Measurements from ENCODE around the gene CCDC201.
"Not testable (repeated sequence)": the region's sequence is repeated elsewhere in the genome, so short reads cannot be mapped to it uniquely, and the experiment has no call there.

CCDC201 gene

DNA sequence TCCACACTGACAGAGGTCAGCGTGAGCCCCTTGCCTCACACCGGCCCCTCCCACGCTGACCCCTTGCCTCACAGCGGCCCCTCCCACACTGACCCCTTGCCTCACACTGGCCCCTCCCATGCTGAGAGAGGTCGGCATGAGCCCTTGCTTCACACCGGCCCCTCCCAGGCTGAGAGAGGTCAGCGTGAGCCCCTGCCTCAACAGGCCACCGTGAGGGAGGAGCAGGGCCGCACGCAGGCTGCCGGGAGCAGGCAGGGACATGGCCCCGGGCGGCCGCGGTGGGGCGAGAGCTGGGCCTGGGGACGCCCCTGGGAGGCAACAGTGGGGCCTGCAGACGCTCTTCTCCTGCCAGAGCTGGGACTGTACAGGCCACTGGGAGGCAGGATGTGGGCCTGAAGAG is 59.1 kb downstream of the CCDC201 start:
- DNase-seq = not testable (repeated sequence)

DNA sequence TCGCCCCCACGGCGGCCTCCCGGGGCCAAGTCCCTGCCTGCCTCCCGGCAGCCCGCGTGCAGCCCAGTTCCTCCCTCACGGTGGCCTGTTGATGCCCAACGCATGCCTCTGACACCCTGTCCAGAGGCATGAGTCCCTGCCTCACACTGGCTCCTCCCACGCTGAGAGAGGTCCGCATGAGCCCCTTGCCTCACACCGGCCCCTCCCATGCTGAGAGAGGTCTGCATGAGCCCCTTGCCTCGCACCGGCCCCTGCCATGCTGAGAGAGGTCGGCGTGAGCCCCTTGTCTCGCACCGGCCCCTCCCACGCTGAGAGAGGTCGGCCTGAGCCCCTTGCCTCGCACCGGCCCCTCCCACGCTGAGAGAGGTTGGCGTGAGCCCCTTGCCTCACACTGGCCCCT is 59.9 kb downstream of the CCDC201 start:
- no peak for DNase-seq

DNA sequence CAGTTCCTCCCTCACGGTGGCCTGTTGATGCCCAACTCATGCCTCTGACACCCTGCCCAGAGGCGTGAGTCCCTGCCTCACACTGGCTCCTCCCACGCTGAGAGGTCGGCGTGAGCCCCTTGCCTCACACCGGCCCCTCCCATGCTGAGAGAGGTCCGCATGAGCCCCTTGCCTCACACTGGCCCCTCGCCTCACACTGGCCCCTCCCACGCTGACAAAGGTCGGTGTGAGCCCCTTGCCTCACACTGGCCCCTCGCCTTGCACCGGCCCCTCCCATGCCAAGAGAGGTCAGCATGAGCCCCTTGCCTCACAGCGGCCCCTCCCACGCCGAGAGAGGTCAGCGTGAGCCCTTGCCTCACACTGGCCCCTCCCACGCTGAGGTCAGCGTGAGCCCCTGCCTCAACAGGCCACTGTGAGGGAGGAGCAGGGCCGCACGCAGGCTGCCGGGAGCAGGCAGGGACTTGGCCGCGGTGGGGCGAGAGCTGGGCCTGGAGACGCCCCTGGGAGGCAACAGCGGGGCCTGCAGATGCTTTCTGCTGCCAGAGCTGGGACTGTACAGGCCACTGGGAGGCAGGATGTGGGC is 61.1 kb downstream of the CCDC201 start:
- DNase-seq = not testable (repeated sequence)

DNA sequence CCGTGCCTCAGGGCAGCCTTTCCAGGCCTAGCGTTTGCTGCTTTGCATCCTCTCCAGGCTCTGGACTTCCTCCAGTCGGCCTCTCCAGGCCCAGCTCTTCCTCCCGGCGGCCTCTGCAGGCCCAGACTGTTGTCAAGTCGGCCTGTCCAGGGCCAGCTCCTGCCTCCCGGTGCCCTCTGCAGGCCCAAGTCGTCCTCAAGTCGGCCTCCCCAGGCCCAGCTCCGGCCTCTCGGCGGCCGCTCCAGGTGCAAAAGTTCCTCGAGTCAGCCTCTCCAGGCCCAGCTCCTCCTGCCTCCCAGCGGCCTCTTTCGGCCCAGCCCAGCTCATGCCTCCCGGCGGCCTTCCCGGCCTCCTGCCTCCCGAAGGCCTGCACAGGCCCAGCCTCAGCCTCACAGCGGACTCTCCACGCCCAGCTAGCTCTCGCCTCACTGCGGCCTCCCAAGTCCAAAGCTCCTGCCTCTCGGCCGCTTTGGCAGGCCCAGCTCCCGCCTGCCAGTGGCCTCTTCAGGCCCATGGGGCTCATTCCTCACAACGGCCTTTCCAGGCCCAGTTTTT is 62.4 kb downstream of the CCDC201 start:
- not testable (repeated sequence) for DNase-seq
